GM12878 (cell line): ENCODE measurements around the gene MPRIP. TPM values are rescaled to one million over a fixed set of nuclear protein-coding genes. Genes with fewer than 3 reads are reported as not detected.

Experiments used
- ATAC-seq: fragments of 200-7000 bp; cut with Tn5 transposase; 3 replicates; pipeline ENCODE4 v1.9.1; 2020; ENCODE audit warnings: mild to moderate bottlenecking, moderate library complexity
- BruUV-seq: library from RNA; stranded (reverse); fragments of 400-500 nt; replicated peaks from 2 replicates; lab custom pipeline; 2021; lab: Mats Ljungman, UMichigan
- CTCF ChIA-PET: fragments of 300-600 bp; sonication (Branson Sonifier 250); formaldehyde crosslinking; extraction: SDS; loops from one replicate; lab custom pipeline; 2021; ENCODE audit warnings: inconsistent platforms; lab: Yijun Ruan, JAX
- POLR2A ChIA-PET: fragments of 350-600 bp; formaldehyde crosslinking; extraction: SDS; loops from one replicate; lab custom pipeline; 2021; ENCODE audit warnings: inconsistent platforms; lab: Charles Lee
- RAD21 ChIA-PET: fragments of 300-600 bp; sonication (Branson Sonifier 250); formaldehyde crosslinking; loops from one replicate; lab custom pipeline; 2023; ENCODE audit warnings: antibody characterized with exemption; ENCODE audit not compliant: unreplicated experiment; lab: Charles Lee
- SMC1A ChIA-PET: fragments of 300-600 bp; sonication (Branson Sonifier 250); formaldehyde crosslinking; loops from one replicate; lab custom pipeline; 2023; ENCODE audit not compliant: unreplicated experiment, uncharacterized antibody; lab: Charles Lee
- DNase-seq: peaks from one replicate; pipeline ENCODE4 v3.0.0-alpha.2; 2011; ENCODE audit warnings: low read depth, low spot score
- FAIRE-seq: peaks from 3 replicates; lab custom pipeline; 2011; peaks lifted over from hg19 to GRCh38; lab: Jason Lieb, UNC
- H2AFZ ChIP-seq: 2 replicates; pipeline ENCODE4 v1.6.0; 2011; ENCODE audit warnings: low read depth, low read length, control low read depth; ENCODE audit not compliant: control insufficient read depth
- H3K27ac ChIP-seq: 2 replicates; pipeline ENCODE4 v1.5.1; 2011; ENCODE audit warnings: control low read depth; ENCODE audit not compliant: control insufficient read depth, insufficient read depth
- H3K27me3 ChIP-seq, 2 experiments: replicated peaks in 1 of 2; 2 replicates each; pipeline versions ENCODE4 v1.6.0 to v1.6.1; 2011; ENCODE audit warnings: low read length in 1 of 2; ENCODE audit not compliant: control insufficient read depth in 2 of 2, insufficient read depth in 2 of 2
- H3K36me3 ChIP-seq, 2 experiments: 2 replicates each; pipeline ENCODE4 v1.5.1; 2011; ENCODE audit warnings: low read length in 1 of 2; ENCODE audit not compliant: control insufficient read depth in 2 of 2, insufficient read depth in 2 of 2
- H3K4me1 ChIP-seq: 2 replicates; pipeline ENCODE4 v1.6.1; 2011; ENCODE audit warnings: mild to moderate bottlenecking, low read length, moderate library complexity, mixed read lengths; ENCODE audit not compliant: control insufficient read depth, insufficient read depth
- H3K4me2 ChIP-seq: 2 replicates; pipeline ENCODE4 v1.6.0; 2011; ENCODE audit warnings: control low read depth; ENCODE audit not compliant: control insufficient read depth, insufficient read depth
- H3K4me3 ChIP-seq: fragments of 200-600 bp; sonication (generic); 2 replicates; pipeline ENCODE4 v1.5.1; 2016
- H3K79me2 ChIP-seq: 2 replicates; pipeline ENCODE4 v1.6.0; 2011; ENCODE audit warnings: low read length; ENCODE audit not compliant: control insufficient read depth, insufficient read depth
- H3K9ac ChIP-seq: 2 replicates; pipeline ENCODE4 v1.8.0; 2011; ENCODE audit warnings: low read length, control low read depth, mixed read lengths; ENCODE audit not compliant: control insufficient read depth, insufficient read depth
- H3K9me3 ChIP-seq: replicated peaks from 3 replicates; pipeline ENCODE4 v1.5.1; 2011; ENCODE audit warnings: mild to moderate bottlenecking, low read length; ENCODE audit not compliant: control insufficient read depth, insufficient read depth
- H4K20me1 ChIP-seq: 2 replicates; pipeline ENCODE4 v1.6.0; 2011; ENCODE audit not compliant: control insufficient read depth, insufficient read depth
- IKZF2 ChIP-seq, 2 experiments: fragments of 450-650 bp; IDR thresholded peaks; 2 replicates each; pipeline ENCODE4 v1.6.1; 2017; ENCODE audit warnings: mild to moderate bottlenecking in 2 of 2, moderate library complexity in 2 of 2
- NR2F1 ChIP-seq: fragments of 450-650 bp; conservative IDR thresholded peaks from 2 replicates; pipeline ENCODE4 v1.6.1; 2017; ENCODE audit warnings: mild to moderate bottlenecking
- WGBS: methylation state at CpG from one replicate; pipeline ENCODE4 v1.1.6; 2016; ENCODE audit warnings: low lambda C conversion rate; ENCODE audit not compliant: insufficient replicate concordance, insufficient coverage; ENCODE audit errors: missing lambda C conversion rate; 5-methylcytosine and 5-hydroxymethylcytosine counted together
- in situ Hi-C: fragments of 300-500 bp; cut with MboI; formaldehyde crosslinking; loops from 9 replicates; pipeline ENCODE4 v1.14.3; 2018; ENCODE audit warnings: mixed read lengths
- intact Hi-C: fragments of 100-400 bp; cut with micrococcal nuclease; formaldehyde crosslinking; loops from one replicate; pipeline ENCODE4 v1.14.2; 2022; ENCODE audit not compliant: unreplicated experiment
- polyA plus RNA-seq, 11 experiments: library from polyadenylated mRNA; depleted of rRNA in 4 of 11; unstranded in 6 of 11; stranded (reverse) in 5 of 11; fragments of >200 nt; fragmentation: Nextera tagmentation in 4 of 11; fragmentation: Illumina TruSeq in 1 of 11; extraction: Ambion mirVana in 4 of 11; extraction: Trizol in 1 of 11; gene quantifications; 1 replicate in 1 of 11; 2 replicates in 10 of 11; pipeline versions ENCODE4 v1.2.1 to v1.2.3, GENCODE V29; 2011 to 2016; ENCODE audit warnings: inconsistent platforms in 2 of 11, missing spikeins in 2 of 11, low read depth in 1 of 11
- total RNA-seq, 4 experiments: library from RNA; depleted of rRNA in 3 of 4; stranded (reverse); fragments of >200 nt in 3 of 4; fragmentation: Illumina TruSeq in 1 of 4; extraction: Trizol in 1 of 4; gene quantifications; 2 replicates each; pipeline versions ENCODE4 v1.2.1 to v1.2.3, GENCODE V29; 2013 to 2021
- TF ChIP-seq, protein P1 (sequence below): fragments of 450-650 bp; IDR thresholded peaks from 2 replicates; pipeline ENCODE4 v1.6.1; 2017; ENCODE audit warnings: antibody characterized with exemption, mild to moderate bottlenecking, moderate library complexity
- TF ChIP-seq, protein P2 (sequence below): fragments of 450-650 bp; IDR thresholded peaks from 2 replicates; pipeline ENCODE4 v1.6.1; 2016; ENCODE audit warnings: mild to moderate bottlenecking
- TF ChIP-seq, protein P3 (sequence below): fragments of 450-650 bp; formaldehyde crosslinking; IDR thresholded peaks from 2 replicates; pipeline ENCODE4 v1.4.0; 2022; ENCODE audit warnings: mild to moderate bottlenecking, moderate library complexity

The MPRIP gene
- total and polyA plus RNA-seq, 10 of the 15 experiments (the other 5 are each of a cell fraction or from before 2014, with no cell fraction given), result 16.5 to 168 (median 71.7) TPM

DNA sequence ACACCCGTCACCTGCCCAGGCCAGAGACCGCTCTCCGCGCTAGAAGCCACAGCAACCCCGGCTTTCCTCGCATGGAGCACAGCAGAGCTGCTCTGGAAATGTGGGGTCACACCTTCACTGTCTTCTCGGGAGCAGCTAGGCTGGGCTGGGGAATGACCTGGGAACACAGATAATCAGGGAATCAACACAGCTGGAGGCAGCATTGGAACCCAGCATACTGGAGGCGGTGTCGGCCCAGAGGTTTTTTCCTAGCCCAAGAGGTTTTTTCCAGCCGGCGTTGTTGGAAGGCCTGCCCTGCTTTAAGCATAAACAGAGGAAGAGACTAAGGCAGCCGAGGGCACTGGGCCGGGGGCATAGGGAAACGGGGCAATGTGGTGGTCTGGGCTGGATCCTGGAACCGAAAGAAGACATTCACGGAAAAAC lies 164.7 kb downstream of the MPRIP start:
- no peak for DNase-seq
- no peak overlapping the region for H3K9ac ChIP-seq
- SMC1A ChIA-PET, result interaction anchor here (0.7 to 0.9 kb wide), 2 partner anchors 12 to 106 kb away, joined by 3 to 4 read pairs; no protein-coding TSS in a partner anchor
- peak overlapping the region; percentile 49 for H2AFZ ChIP-seq
- no peak for FAIRE-seq
- RAD21 ChIA-PET, result interaction anchor here (0.8 kb wide), 1 partner anchor 33 kb away, joined by 3 read pairs; no protein-coding TSS in a partner anchor
- no TSS peak for BruUV-seq
- H3K27ac ChIP-seq, result no peak overlapping the region
- no peak overlapping the region for H3K4me2 ChIP-seq
- H4K20me1 ChIP-seq, result no peaks in the 10 kb centered on the region
- no peaks in the 10 kb centered on the region for H3K27me3 ChIP-seq
- H3K9me3 ChIP-seq, result no peaks in the 10 kb centered on the region
- peaks cover 9% of the 10 kb centered on the region; the same call in 1 of the 2 replicates for H3K4me1 ChIP-seq
- H3K4me3 ChIP-seq, result no peak overlapping the region
- CTCF ChIA-PET, result interaction anchor here (0.6 to 1.0 kb wide), 3 partner anchors 65 to 162 kb away, joined by 3 read pairs; no protein-coding TSS in a partner anchor
- POLR2A ChIA-PET, result interaction anchor here (1.0 kb wide), 1 partner anchor 26 kb away, joined by 3 read pairs; no protein-coding TSS in a partner anchor
- peaks cover 32% of the 10 kb centered on the region for H3K79me2 ChIP-seq
- intact Hi-C loops, result loop anchor here (1.0 to 10.0 kb wide), 3 partner anchors 30 to 202 kb away; partner anchors contain the start of genes FLCN and NT5M
- TF ChIP-seq NR2F1 (no peak), IKZF2 (IDR thresholded peaks at IDR 0.05) (peak; percentile 2 to 27; a peak in 1 of 4 replicates)
- TF ChIP-seq, protein P1, sequence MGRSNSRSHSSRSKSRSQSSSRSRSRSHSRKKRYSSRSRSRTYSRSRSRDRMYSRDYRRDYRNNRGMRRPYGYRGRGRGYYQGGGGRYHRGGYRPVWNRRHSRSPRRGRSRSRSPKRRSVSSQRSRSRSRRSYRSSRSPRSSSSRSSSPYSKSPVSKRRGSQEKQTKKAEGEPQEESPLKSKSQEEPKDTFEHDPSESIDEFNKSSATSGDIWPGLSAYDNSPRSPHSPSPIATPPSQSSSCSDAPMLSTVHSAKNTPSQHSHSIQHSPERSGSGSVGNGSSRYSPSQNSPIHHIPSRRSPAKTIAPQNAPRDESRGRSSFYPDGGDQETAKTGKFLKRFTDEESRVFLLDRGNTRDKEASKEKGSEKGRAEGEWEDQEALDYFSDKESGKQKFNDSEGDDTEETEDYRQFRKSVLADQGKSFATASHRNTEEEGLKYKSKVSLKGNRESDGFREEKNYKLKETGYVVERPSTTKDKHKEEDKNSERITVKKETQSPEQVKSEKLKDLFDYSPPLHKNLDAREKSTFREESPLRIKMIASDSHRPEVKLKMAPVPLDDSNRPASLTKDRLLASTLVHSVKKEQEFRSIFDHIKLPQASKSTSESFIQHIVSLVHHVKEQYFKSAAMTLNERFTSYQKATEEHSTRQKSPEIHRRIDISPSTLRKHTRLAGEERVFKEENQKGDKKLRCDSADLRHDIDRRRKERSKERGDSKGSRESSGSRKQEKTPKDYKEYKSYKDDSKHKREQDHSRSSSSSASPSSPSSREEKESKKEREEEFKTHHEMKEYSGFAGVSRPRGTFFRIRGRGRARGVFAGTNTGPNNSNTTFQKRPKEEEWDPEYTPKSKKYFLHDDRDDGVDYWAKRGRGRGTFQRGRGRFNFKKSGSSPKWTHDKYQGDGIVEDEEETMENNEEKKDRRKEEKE, result no peak
- TF ChIP-seq, protein P2, sequence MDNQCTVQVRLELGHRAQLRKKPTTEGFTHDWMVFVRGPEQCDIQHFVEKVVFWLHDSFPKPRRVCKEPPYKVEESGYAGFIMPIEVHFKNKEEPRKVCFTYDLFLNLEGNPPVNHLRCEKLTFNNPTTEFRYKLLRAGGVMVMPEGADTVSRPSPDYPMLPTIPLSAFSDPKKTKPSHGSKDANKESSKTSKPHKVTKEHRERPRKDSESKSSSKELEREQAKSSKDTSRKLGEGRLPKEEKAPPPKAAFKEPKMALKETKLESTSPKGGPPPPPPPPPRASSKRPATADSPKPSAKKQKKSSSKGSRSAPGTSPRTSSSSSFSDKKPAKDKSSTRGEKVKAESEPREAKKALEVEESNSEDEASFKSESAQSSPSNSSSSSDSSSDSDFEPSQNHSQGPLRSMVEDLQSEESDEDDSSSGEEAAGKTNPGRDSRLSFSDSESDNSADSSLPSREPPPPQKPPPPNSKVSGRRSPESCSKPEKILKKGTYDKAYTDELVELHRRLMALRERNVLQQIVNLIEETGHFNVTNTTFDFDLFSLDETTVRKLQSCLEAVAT, result 0 out of 2 replicates have a peak, but pooled peaks have one; percentile 17
- TF ChIP-seq, protein P3, sequence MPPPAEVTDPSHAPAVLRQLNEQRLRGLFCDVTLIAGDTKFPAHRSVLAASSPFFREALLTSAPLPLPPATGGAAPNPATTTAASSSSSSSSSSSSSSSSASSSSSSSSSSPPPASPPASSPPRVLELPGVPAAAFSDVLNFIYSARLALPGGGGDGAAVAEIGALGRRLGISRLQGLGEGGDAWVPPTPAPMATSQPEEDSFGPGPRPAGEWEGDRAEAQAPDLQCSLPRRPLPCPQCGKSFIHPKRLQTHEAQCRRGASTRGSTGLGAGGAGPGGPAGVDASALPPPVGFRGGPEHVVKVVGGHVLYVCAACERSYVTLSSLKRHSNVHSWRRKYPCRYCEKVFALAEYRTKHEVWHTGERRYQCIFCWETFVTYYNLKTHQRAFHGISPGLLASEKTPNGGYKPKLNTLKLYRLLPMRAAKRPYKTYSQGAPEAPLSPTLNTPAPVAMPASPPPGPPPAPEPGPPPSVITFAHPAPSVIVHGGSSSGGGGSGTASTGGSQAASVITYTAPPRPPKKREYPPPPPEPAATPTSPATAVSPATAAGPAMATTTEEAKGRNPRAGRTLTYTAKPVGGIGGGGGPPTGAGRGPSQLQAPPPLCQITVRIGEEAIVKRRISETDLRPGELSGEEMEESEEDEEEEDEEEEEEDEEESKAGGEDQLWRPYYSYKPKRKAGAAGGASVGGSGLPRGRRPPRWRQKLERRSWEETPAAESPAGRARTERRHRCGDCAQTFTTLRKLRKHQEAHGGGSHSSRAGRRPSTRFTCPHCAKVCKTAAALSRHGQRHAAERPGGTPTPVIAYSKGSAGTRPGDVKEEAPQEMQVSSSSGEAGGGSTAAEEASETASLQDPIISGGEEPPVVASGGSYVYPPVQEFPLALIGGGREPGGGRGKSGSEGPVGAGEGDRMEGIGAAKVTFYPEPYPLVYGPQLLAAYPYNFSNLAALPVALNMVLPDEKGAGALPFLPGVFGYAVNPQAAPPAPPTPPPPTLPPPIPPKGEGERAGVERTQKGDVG (CRISPR knock-in tag), result no peak
- in situ Hi-C loops, result no loop called here
- ATAC-seq, result no peak
- 96% methylated on average over 16 of the region's 16 CpGs for WGBS
- peaks cover 2 to 7% of the 10 kb centered on the region in 2 experiments for H3K36me3 ChIP-seq
